GM18517 (cell line): ENCODE data around the gene MAGI1.
"Not testable (repeated sequence)": the region's sequence is repeated elsewhere in the genome, so short reads cannot be mapped to it uniquely, and the experiment has no call there.

Experiments used
- ATAC-seq: cut with Tn5 transposase; IDR thresholded peaks from one replicate; pipeline ENCODE4 v1.9.1; 2021; ENCODE audit warnings: mild to moderate bottlenecking, moderate library complexity; ENCODE audit not compliant: unreplicated experiment

The MAGI1 gene

GRCh38 chr3:65879372-65879771 lies 159.3 kb downstream of the MAGI1 start:
- no peak for ATAC-seq

GRCh38 chr3:65878831-65879230 lies 159.9 kb downstream of the MAGI1 start:
- ATAC-seq, result no peak

GRCh38 chr3:65877160-65877559 lies 161.6 kb downstream of the MAGI1 start:
- no peak for ATAC-seq

- ATAC-seq, result no peak
These were observed 162.7 kb downstream of the MAGI1 start for GRCh38 chr3:65876028-65876420.

GRCh38 chr3:65875393-65876027 lies 163.2 kb downstream of the MAGI1 start:
- ATAC-seq, result no peak

- ATAC-seq, result no peak
These were observed 164.8 kb downstream of the MAGI1 start for GRCh38 chr3:65873869-65874268.

GRCh38 chr3:65873028-65873427 lies 165.7 kb downstream of the MAGI1 start:
- ATAC-seq, result no peak

GRCh38 chr3:65871305-65872141 lies 167.2 kb downstream of the MAGI1 start:
- no peak for ATAC-seq

GRCh38 chr3:65869798-65870197 lies 168.9 kb downstream of the MAGI1 start:
- ATAC-seq, result no peak

- ATAC-seq, result no peak
These were observed 171.1 kb downstream of the MAGI1 start for GRCh38 chr3:65867463-65868210.

- ATAC-seq, result no peak
These were observed 174.3 kb downstream of the MAGI1 start for GRCh38 chr3:65864357-65864904.

- ATAC-seq, result no peak
These were observed 177.0 kb downstream of the MAGI1 start for GRCh38 chr3:65861718-65862117.

GRCh38 chr3:65859612-65860011 lies 179.1 kb downstream of the MAGI1 start:
- not testable (repeated sequence) for ATAC-seq

- no peak for ATAC-seq
These were observed 180.0 kb downstream of the MAGI1 start for GRCh38 chr3:65858749-65859148.

- ATAC-seq, result no peak
These were observed 181.4 kb downstream of the MAGI1 start for GRCh38 chr3:65857327-65857726.

GRCh38 chr3:65856907-65857306 lies 181.8 kb downstream of the MAGI1 start:
- no peak for ATAC-seq

GRCh38 chr3:65855370-65856100 lies 183.2 kb downstream of the MAGI1 start:
- ATAC-seq, result no peak

GRCh38 chr3:65854606-65855304 lies 184.0 kb downstream of the MAGI1 start:
- ATAC-seq, result no peak

- no peak for ATAC-seq
These were observed 186.9 kb downstream of the MAGI1 start for GRCh38 chr3:65851827-65852226.

GRCh38 chr3:65850261-65850660 lies 188.5 kb downstream of the MAGI1 start:
- no peak for ATAC-seq
